Stimulated activated CD4-positive, alpha-beta T cell treated with anti-CD3 and anti-CD28 coated beads, Interleukin-4, amount 100 ng/mL, for 1 hour (primary cell): ENCODE measurements around the gene AEBP1.

Experiments
- DNase-seq: peaks from one replicate; pipeline ENCODE4 v3.0.0-alpha.2; 2020

AEBP1 gene

DNA sequence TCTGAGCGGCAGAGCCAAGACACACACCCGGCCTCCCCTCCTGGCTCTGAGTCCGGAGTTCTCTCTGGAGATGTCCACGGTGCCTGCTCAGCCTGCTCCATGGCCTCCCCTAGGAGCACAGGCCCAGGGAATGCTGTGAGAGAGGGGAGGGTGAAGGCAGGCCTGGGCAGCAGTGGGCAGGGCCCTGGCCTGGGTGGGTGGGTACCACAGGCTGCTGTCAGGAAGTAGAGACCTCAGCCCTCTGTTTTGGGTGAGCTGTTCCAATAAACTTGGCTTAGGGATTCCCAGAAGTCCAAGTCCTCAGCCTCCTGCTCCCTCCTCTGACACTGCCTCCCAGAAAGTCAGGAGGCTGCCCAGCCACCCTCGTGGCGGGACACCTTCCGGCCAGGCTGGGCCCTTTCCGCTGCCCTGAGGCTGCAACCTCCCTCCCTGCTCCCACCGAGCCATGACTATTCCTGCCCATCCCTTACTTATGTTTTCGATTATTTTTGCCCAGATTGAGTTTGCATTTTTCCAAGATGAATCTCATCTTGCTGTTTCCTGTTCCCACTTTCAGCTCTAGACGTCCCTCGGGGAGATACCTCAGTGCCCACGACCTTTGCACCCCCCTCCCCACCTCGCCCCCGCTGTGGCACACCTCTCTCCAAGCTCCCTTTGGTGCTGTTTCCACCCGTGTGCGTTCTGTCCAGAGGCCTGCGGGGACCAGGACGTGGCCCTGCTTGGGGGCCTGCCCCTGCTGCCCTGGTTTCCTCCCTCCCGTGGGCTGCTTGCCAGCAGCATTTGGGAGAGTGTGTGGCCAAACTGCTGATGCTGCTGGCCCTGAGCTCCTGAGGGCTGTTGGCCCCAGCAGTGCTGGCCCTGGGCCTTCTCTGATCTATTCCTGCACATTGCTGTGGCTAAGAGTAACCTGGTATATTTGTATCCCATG is 16.0 kb upstream of the AEBP1 start:
- DNase-seq, result no peak

DNA sequence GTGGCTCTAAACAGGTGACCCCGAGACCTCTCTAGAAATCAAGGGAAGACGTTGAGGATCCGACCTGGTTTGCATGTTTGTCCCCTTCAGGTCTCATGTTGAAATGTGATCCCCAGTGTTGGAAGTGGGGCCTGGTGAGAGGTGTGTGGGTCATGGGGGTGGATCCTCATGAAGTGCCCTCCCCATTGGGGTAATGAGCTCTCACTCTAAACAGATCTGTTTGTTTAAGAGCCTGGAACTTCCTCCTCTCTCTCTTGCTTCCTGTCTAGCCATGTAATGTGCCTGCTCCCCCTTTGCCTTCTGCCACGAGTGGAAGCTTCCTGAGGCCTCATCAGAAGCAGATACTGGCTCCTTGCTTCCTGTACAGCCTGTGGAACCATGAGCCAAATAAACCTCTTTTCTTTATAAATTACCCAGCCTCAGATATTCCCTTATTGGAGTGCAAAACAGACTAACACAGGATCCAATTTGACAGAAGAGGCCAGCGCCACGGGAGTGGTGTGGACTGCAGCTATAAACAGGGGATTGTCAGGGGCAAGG is 11.0 kb upstream of the AEBP1 start:
- DNase-seq, result no peak

DNA sequence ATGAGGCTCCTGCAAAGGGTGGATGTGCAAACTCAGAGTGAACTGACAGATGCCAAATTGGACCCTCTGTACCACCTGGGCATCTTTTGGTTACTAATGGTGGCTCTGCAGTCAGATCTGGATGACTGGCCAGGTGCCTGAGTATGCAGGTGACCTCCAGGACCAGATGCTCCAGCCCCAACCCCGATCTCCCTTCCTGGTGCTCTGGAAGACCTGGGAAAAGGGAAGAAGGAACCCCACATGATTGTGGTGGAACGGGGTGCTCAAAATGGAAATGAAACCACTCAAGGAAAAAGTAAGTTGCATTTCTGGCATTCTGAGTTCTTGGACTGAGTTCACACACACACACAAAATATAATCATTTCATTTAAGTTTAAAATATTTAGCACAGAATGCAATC is 9.8 kb upstream of the AEBP1 start:
- no peak for DNase-seq

DNA sequence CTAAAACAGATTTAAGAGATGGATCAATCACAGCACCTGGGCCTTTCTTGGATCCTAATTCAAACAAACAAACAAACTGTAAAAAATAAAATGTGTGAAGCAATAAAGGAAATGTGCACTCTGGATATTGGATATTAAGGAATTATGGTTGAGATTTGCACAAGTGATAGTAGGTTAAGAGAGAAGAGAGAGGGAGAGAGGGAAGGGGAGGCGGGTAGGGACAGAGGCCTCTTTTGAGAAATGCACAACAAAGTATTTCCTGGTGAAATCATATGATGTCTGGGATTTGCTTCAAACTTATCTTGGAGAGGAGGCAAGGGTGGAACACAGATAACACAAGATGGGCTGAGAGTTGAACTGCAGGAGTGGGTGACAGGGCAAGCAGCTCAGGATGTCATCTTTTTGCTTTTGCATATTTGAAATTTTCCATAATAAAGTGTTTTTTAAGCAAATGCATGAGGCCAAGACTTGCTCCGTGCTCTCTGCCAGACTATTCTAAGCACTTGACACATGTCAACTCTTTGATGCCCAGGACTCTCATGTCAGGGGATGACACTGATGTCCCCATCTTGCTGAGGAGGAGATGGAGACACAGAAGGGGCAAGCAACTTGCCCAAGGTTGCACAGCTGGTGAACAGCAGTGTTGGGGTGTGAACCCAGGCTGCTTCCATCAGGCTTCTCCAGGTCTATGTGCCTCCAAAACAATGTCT is 9.1 kb upstream of the AEBP1 start:
- no peak for DNase-seq

DNA sequence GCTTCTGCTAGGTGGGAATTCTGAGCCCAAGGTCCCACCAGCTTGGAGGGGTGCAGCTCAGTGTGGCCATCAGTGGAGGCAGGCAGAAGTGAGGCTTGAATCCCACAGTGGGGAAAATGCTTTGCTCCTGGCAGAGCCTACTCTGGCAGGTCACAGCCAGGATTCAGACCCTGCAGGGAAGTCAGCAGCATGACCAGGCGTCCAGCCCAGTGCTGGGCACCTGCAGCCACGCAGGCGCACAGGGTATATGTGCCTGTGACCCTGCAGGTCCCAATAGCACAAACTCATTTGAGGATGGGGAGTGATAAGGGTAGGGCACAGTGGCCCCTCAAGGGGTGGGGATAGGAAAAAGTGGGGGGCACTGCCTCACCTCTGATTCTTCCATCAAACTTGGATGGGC is 8.4 kb upstream of the AEBP1 start:
- no peak for DNase-seq

GRCh38 chr7:44096326-44096881 is 7.7 kb upstream of the AEBP1 start:
- no peak for DNase-seq

DNA sequence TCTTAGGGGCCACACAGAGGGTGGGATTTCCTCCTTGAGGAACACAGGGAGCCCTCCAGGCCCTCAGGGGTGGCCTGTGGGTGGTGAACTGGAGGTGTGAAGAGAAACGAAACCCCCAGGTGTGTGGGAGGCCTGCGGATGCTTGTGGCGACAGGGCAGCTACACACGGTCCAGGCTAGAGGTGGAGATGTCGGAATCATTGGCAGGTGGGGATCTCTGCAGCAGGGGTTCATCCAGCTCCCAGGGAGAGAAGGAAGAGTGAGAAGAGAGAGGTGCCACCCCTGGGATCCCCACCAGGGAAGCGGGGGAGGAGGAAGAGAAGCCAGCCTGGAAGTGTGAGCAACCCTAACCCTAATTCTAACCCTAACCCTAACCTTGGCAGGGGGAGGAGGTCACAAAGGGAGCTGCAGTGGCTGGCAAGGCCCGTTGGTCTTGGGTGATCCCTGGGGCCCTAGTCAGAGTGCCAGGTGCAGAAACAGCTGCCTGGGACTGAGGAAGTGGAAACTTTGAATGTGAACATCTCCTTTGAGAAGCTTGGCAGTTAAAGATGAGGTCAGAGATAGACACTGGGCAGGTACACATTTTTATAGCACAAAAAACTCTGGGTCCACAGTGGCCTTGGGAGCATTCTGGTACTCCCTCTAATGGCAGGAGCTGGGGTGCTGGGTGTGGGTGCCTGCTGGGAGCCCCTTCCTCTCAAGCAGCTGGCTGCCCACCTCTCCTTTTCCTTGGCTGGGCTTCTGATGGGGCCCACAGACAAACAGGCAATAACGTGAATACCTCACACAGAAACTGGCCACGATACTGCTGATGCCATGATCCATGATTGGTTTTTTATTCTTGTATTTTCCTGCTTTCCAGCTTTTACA is 6.8 kb upstream of the AEBP1 start:
- no peak for DNase-seq

DNA sequence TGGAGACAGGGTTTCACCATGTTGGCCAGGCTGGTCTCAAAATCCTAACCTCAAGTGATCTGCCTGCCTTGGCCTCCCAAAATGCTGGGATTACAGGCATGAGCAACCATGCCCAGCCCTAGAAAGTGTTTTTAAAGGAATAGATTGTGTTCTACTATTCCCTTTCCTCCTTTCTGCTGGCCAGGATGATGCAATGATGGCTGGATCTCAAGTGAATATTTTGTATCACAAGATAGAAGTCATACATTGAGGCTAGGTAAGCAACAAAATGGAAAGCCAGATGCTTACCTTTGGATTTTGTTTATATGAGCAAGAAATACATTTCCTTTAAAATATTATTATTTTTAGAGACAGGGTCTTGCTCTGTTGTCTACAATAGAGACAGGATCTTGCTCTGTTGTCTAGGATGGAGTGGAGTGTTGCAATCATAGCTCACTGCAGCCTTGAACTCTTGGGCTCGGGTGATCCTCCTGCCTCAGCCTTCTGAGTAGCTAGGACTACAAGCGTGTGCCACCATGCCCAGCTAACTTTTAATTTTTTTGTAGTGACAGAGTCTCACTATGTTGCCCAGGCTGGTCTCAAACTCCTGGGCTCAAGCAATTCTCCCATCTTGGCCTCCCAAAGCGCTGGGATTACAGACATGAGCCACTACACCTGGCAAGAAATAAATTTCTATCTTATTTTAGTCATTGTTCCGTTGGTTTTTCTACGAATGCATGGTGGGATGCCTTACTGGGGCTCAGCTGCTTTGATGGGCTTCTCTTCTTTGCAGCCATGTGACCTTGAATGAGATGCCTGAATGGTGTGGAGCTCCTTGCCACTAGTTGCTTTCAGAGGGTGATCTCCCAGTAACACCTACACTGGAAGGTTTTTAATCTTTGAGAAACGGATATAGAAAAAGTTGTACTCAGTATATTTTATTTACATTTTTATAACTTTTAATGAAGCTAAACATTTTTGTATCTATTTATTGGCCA is 5.8 kb upstream of the AEBP1 start:
- DNase-seq, result no peak

DNA sequence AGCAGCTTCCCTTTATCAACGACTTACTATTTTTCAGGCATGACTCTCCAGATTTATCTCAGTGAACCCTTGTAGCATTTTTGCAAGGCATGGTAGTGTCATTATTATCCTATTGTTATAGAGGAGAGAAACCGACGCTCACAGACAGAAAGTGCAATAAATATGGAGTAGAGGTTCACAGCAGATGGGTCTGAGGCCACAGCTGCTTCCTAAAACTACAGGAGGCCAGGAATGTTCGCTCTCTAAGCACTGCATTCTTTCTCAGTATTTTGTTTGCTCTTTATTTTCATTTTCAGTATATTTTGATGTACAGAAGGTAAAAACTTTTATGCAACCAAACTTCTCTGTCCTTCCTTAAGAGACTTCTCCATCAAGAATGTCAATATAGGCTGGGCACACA is 4.5 kb upstream of the AEBP1 start:
- no peak for DNase-seq

DNA sequence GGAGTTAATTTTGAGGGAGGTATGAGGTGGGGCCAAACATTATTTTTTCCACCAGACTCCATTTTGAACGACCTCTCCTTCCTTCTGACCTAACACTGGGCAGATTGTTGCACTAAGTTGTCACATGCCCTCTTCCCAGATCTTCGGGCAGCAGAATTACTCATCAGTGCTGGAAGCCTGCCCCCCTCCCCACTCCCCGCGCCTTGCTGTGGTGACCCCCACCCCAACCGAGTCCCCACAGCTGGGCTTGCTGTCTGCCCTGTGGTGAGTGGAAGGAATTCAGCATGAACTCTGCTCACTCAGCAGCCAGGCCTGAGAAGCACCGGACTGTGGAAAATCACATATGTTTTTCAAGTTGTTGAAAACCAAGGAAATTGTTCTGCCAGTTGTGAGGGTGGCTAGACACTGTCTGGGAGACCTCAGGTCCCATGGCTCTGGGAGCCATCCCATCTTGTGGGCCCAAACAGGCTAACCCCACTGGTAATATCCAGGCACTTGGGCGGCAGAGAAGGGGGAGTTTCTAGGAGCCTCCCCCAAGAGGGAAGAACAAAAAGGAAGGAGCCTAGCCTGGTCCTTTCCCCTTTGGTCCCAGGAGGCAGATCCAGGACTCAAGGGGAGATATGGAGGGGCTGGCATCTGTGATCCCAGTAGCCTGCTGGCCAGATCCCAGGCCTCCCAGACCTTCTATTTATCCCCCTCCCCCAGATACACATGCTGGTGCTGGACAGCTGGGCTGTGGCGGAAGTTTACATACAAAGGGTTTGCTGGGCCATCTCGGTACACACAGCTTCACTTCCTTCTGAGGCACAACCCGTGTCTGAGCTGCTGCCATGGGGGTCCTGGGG is 3.5 kb upstream of the AEBP1 start:
- no peak for DNase-seq

GRCh38 chr7:44101303-44101965 is 2.7 kb upstream of the AEBP1 start:
- DNase-seq, result no peak

GRCh38 chr7:44101966-44102845 is 1.9 kb upstream of the AEBP1 start:
- DNase-seq, result no peak

DNA sequence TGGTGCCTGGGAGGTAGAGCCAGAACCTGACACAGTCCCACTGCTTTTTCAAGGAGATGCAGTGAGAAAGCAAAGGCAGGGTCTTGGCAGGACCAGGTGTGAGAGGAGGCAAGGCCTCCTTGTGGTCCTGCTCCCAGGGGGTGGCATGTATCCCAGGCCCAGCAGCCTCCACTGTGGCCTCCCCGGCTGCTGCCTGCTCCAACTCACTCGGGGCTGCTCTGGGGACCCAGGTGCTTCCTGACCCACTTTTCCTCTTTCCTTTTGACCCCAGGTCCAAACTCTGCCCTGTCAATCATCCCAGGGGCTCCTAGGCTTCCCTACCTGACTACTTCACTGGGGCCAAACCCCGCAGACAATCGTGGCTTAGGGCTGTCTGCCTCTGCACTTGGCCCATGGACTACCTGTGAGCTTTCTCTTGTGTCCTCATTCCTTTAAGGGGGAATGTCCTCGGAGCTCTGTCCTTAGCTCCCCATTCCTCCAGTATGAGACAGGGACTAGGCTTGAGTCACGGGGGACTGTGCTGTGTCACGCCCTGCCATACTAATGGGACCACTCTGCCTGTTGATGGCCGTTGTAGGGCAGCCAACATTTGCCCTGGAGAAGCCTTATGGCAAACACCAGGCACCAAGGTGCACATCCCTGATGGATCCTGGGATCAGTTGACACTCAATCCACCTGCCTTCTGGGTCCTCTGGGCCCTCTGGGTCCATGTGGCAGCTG is 1.1 kb upstream of the AEBP1 start:
- no peak for DNase-seq

DNA sequence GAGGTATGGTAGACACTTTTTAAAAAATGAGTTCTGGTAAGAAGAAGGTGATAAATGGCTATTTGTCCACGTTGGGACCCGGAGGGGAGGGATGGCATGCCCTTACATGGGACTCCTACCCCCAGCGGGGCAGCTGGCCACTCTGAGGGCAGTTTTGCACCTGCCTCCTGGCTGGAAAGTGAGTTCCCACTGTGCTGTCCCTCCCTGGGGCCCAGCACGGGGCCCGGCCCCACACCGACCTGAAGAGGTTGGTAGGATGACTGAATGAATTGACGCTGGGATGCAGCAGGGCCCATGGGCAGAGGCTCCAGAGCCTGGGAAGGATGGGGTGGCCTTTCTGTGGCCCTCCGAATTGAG is 601 bp upstream of the AEBP1 start:
- no peak for DNase-seq

GRCh38 chr7:44104860-44105771 is 971 bp downstream of the AEBP1 start:
- DNase-seq, result no peak

GRCh38 chr7:44105832-44106231 is 1.7 kb downstream of the AEBP1 start:
- DNase-seq, result no peak
